GM12878 (cell line): ENCODE data around the gene SOX30. TPM values are rescaled to one million over a fixed set of nuclear protein-coding genes. Genes with fewer than 3 reads are reported as not detected.

Experiments used
- BHLHE40 ChIP-seq, 2 experiments: fragments of 450-650 bp in 1 of 2; IDR thresholded peaks; 2 replicates each; pipeline ENCODE4 v1.6.1; 2011 to 2017; ENCODE audit warnings: low read depth in 2 of 2, borderline replicate concordance in 1 of 2, improper control_type of control experiment in 1 of 2, low read length in 1 of 2, mild to moderate bottlenecking in 1 of 2
- BMI1 ChIP-seq: fragments of 450-650 bp; IDR thresholded peaks from 2 replicates; pipeline ENCODE4 v1.6.1; 2016; ENCODE audit warnings: mild to moderate bottlenecking, moderate library complexity, borderline replicate concordance
- CHD2 ChIP-seq: IDR thresholded peaks from 2 replicates; pipeline ENCODE4 v1.6.1; 2011; ENCODE audit warnings: low read depth, low read length, improper control_type of control experiment, borderline replicate concordance
- GATAD2B ChIP-seq: fragments of 450-650 bp; conservative IDR thresholded peaks from 2 replicates; pipeline ENCODE4 v1.6.1; 2017; ENCODE audit warnings: low read depth, mild to moderate bottlenecking, moderate library complexity
- IKZF1 ChIP-seq: fragments of 450-650 bp; conservative IDR thresholded peaks from 2 replicates; pipeline ENCODE4 v1.6.1; 2017; ENCODE audit warnings: antibody characterized with exemption, mild to moderate bottlenecking
- IRF4 ChIP-seq: IDR thresholded peaks from 2 replicates; pipeline ENCODE4 v1.6.1; 2011; ENCODE audit warnings: low read depth, low read length
- KAT2A ChIP-seq: conservative IDR thresholded peaks from 2 replicates; pipeline ENCODE4 v1.6.1; 2011; ENCODE audit warnings: low read depth, low read length; ENCODE audit not compliant: control insufficient read depth
- KDM1A ChIP-seq: fragments of 200-600 bp; sonication (generic); IDR thresholded peaks from 2 replicates; pipeline ENCODE4 v1.6.1; 2016; ENCODE audit warnings: borderline replicate concordance
- NFXL1 ChIP-seq: fragments of 450-650 bp; IDR thresholded peaks from 2 replicates; pipeline ENCODE4 v1.6.1; 2017; ENCODE audit warnings: antibody characterized with exemption, mild to moderate bottlenecking, borderline replicate concordance
- PAX5 ChIP-seq: IDR thresholded peaks from 2 replicates; pipeline ENCODE4 v1.6.1; 2011; ENCODE audit warnings: low read depth, low read length, borderline replicate concordance
- POLR2A ChIP-seq: IDR thresholded peaks from 2 replicates; pipeline ENCODE4 v1.6.1; 2011; ENCODE audit warnings: low read depth, mild to moderate bottlenecking, low read length
- RFX5 ChIP-seq: IDR thresholded peaks from 2 replicates; pipeline ENCODE4 v1.6.1; 2011; ENCODE audit warnings: low read depth, low read length, improper control_type of control experiment
- SMAD5 ChIP-seq: IDR thresholded peaks from 2 replicates; pipeline ENCODE4 v1.6.1; 2016; ENCODE audit warnings: antibody characterized with exemption, low read depth
- SMC3 ChIP-seq: IDR thresholded peaks from 2 replicates; pipeline ENCODE4 v1.6.1; 2011; ENCODE audit warnings: low read length, improper control_type of control experiment, borderline replicate concordance
- YBX1 ChIP-seq: fragments of 450-650 bp; IDR thresholded peaks from 2 replicates; pipeline ENCODE4 v1.6.1; 2016; ENCODE audit warnings: antibody characterized with exemption
- ZNF274 ChIP-seq: IDR thresholded peaks from one replicate; pipeline ENCODE4 v1.8.0; 2011; ENCODE audit not compliant: insufficient read length, insufficient read depth
- ZNF384 ChIP-seq: IDR thresholded peaks from 2 replicates; pipeline ENCODE4 v1.6.1; 2012; ENCODE audit warnings: low read depth, mild to moderate bottlenecking, low read length, improper control_type of control experiment, borderline replicate concordance
- polyA plus RNA-seq, 11 experiments: library from polyadenylated mRNA; depleted of rRNA in 4 of 11; unstranded in 6 of 11; stranded (reverse) in 5 of 11; fragments of >200 nt; fragmentation: Nextera tagmentation in 4 of 11; fragmentation: Illumina TruSeq in 1 of 11; extraction: Ambion mirVana in 4 of 11; extraction: Trizol in 1 of 11; gene quantifications; 1 replicate in 1 of 11; 2 replicates in 10 of 11; pipeline versions ENCODE4 v1.2.1 to v1.2.3, GENCODE V29; 2011 to 2016; ENCODE audit warnings: inconsistent platforms in 2 of 11, missing spikeins in 2 of 11, low read depth in 1 of 11
- total RNA-seq, 4 experiments: library from RNA; depleted of rRNA in 3 of 4; stranded (reverse); fragments of >200 nt in 3 of 4; fragmentation: Illumina TruSeq in 1 of 4; extraction: Trizol in 1 of 4; gene quantifications; 2 replicates each; pipeline versions ENCODE4 v1.2.1 to v1.2.3, GENCODE V29; 2013 to 2021
- TF ChIP-seq, protein P1 (sequence below): fragments of 450-650 bp; IDR thresholded peaks from 2 replicates; pipeline ENCODE4 v1.6.1; 2017; ENCODE audit warnings: mild to moderate bottlenecking
- TF ChIP-seq, protein P2 (sequence below): IDR thresholded peaks from 2 replicates; pipeline ENCODE4 v1.6.1; 2012; ENCODE audit warnings: low read length, inconsistent platforms
- TF ChIP-seq, protein P3 (sequence below): fragments of 450-650 bp; IDR thresholded peaks from 2 replicates; pipeline ENCODE4 v1.6.1; 2017; ENCODE audit warnings: borderline replicate concordance
- TF ChIP-seq, protein P4 (sequence below): fragments of 450-650 bp; formaldehyde crosslinking; IDR thresholded peaks from 2 replicates; pipeline ENCODE4 v1.4.0; 2022; ENCODE audit warnings: mild to moderate bottlenecking, moderate library complexity
- TF ChIP-seq, protein P5 (sequence below): IDR thresholded peaks from 2 replicates; pipeline ENCODE4 v1.6.1; 2011; ENCODE audit warnings: low read depth, mild to moderate bottlenecking, low read length, moderate library complexity, borderline replicate concordance; ENCODE audit errors: extremely low read depth

Gene SOX30
- total and polyA plus RNA-seq, 10 of the 15 experiments (the other 5 are each of a cell fraction or from before 2014, with no cell fraction given) = 0.06 to 0.32 (median 0.10) TPM; not detected in 2

DNA sequence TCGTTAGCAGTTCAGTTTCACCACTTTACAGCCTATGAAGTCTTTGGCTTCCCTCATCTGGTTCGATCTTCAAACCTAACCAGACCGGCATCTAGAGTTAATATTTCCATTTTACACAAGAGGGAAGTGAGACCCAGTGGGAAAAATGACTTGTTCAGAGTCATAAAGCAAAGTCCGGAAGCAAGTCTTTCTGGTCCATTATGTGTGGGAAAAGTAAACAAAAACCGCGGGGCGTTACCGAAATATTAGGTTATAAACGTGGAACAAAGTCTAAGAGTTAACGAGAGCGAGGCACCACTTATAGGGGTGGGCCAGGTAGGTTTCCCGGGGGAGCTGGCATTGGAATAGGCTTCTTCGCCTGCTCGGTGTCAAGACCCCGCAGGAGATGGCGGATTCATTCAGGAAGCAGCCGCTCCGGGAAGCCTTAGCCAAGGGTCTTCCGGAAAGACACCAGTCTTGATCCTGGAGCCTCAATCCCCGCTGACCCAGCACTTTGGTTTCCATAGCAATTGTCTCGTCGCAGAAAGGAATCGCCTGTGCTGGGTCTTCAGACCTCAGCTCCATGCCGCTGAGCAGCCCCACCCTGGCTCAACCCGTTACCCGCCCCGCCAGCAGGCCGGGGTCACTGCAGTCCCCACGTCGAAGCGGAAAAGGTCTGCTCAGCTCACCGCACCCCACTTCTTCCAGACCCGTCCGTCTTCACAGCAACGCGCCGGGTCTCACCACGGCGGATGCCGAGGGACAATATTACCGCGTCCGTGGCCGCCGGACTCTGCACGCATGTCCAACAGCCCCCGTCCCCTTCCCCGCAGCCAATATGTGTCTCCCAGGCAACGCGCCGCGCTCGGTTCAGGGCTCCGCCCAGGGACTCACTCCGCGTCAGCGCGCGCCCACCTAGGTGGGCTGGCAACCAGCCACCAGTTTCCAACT is 18.7 kb upstream of the SOX30 start, which contains the start of gene C5orf52 (continued):
- TF ChIP-seq BMI1 (peak; percentile 54; the same call in 1 of the 2 replicates), ZNF274 (no peak), BHLHE40 (IDR thresholded peaks at IDR 0.05; ENCODE audit: borderline replicate concordance in 1 of 2, low read depth in 2 of 2, low read length in 1 of 2) (0 out of 4 replicates have a peak, but pooled peaks of 1 of the 2 experiments have one; percentile 11), RFX5 (no peak), KAT2A (no peak), POLR2A (no peak), NFXL1 (no peak), IKZF1 (0 out of 2 replicates have a peak, but pooled peaks have one; percentile 36), ZNF384 (no peak), CHD2 (no peak), IRF4 (no peak), SMC3 (no peak), KDM1A (no peak), SMAD5 (no peak), PAX5 (no peak), YBX1 (no peak), GATAD2B (no peak)
- TF ChIP-seq, protein P1, sequence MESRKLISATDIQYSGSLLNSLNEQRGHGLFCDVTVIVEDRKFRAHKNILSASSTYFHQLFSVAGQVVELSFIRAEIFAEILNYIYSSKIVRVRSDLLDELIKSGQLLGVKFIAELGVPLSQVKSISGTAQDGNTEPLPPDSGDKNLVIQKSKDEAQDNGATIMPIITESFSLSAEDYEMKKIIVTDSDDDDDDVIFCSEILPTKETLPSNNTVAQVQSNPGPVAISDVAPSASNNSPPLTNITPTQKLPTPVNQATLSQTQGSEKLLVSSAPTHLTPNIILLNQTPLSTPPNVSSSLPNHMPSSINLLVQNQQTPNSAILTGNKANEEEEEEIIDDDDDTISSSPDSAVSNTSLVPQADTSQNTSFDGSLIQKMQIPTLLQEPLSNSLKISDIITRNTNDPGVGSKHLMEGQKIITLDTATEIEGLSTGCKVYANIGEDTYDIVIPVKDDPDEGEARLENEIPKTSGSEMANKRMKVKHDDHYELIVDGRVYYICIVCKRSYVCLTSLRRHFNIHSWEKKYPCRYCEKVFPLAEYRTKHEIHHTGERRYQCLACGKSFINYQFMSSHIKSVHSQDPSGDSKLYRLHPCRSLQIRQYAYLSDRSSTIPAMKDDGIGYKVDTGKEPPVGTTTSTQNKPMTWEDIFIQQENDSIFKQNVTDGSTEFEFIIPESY = no peak
- TF ChIP-seq, protein P2, sequence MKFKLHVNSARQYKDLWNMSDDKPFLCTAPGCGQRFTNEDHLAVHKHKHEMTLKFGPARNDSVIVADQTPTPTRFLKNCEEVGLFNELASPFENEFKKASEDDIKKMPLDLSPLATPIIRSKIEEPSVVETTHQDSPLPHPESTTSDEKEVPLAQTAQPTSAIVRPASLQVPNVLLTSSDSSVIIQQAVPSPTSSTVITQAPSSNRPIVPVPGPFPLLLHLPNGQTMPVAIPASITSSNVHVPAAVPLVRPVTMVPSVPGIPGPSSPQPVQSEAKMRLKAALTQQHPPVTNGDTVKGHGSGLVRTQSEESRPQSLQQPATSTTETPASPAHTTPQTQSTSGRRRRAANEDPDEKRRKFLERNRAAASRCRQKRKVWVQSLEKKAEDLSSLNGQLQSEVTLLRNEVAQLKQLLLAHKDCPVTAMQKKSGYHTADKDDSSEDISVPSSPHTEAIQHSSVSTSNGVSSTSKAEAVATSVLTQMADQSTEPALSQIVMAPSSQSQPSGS = no peak
- TF ChIP-seq, protein P3, sequence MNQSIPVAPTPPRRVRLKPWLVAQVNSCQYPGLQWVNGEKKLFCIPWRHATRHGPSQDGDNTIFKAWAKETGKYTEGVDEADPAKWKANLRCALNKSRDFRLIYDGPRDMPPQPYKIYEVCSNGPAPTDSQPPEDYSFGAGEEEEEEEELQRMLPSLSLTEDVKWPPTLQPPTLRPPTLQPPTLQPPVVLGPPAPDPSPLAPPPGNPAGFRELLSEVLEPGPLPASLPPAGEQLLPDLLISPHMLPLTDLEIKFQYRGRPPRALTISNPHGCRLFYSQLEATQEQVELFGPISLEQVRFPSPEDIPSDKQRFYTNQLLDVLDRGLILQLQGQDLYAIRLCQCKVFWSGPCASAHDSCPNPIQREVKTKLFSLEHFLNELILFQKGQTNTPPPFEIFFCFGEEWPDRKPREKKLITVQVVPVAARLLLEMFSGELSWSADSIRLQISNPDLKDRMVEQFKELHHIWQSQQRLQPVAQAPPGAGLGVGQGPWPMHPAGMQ = no peak
- TF ChIP-seq, protein P4, sequence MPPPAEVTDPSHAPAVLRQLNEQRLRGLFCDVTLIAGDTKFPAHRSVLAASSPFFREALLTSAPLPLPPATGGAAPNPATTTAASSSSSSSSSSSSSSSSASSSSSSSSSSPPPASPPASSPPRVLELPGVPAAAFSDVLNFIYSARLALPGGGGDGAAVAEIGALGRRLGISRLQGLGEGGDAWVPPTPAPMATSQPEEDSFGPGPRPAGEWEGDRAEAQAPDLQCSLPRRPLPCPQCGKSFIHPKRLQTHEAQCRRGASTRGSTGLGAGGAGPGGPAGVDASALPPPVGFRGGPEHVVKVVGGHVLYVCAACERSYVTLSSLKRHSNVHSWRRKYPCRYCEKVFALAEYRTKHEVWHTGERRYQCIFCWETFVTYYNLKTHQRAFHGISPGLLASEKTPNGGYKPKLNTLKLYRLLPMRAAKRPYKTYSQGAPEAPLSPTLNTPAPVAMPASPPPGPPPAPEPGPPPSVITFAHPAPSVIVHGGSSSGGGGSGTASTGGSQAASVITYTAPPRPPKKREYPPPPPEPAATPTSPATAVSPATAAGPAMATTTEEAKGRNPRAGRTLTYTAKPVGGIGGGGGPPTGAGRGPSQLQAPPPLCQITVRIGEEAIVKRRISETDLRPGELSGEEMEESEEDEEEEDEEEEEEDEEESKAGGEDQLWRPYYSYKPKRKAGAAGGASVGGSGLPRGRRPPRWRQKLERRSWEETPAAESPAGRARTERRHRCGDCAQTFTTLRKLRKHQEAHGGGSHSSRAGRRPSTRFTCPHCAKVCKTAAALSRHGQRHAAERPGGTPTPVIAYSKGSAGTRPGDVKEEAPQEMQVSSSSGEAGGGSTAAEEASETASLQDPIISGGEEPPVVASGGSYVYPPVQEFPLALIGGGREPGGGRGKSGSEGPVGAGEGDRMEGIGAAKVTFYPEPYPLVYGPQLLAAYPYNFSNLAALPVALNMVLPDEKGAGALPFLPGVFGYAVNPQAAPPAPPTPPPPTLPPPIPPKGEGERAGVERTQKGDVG (CRISPR knock-in tag) = no peak
- TF ChIP-seq, protein P5, sequence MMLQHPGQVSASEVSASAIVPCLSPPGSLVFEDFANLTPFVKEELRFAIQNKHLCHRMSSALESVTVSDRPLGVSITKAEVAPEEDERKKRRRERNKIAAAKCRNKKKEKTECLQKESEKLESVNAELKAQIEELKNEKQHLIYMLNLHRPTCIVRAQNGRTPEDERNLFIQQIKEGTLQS = no peak
